Tibial nerve (tissue), 3 donors: Measurements from ENCODE around the gene RBKS.

Experiments used
- CTCF ChIP-seq, 5 experiments: fragments of 200-600 bp in 3 of 5; fragments of 450-650 bp in 2 of 5; sonication (generic) in 3 of 5; IDR thresholded peaks; one replicate each; pipeline ENCODE4 v1.5.1; 2016 to 2019; ENCODE audit warnings: antibody characterized with exemption in 5 of 5, mild to moderate bottlenecking in 3 of 5, moderate library complexity in 2 of 5
- POLR2A ChIP-seq, 2 donors: fragments of 450-650 bp; IDR thresholded peaks; one replicate each; pipeline ENCODE4 v1.6.1; 2017; ENCODE audit warnings: antibody characterized with exemption in 2 of 2, mild to moderate bottlenecking in 2 of 2, moderate library complexity in 2 of 2

DNA sequence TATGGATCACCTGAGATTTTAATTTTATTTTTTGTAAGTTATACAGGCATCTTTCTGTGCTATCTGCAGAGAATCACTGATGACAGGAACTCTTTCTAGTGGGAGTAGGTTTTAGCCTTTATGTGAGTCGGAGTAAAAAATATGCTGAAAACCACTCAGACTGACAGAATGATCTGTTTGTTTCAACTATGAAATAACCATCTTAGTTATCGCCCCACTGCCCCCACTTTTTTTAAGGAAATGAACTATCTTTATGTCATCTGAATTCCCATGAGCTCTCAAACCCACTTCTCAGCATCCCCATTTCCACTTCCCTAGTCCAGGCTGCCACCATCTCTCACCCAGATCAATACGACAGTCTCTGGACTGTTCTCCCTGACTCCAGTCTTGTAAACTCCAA lies 79.7 kb downstream of the RBKS start:
- TF ChIP-seq CTCF (IDR thresholded peaks at IDR 0.05) (no peak), POLR2A (IDR thresholded peaks at IDR 0.05) (no peak)
